Measurements from ENCODE around the gene MCOLN1.

DNA sequence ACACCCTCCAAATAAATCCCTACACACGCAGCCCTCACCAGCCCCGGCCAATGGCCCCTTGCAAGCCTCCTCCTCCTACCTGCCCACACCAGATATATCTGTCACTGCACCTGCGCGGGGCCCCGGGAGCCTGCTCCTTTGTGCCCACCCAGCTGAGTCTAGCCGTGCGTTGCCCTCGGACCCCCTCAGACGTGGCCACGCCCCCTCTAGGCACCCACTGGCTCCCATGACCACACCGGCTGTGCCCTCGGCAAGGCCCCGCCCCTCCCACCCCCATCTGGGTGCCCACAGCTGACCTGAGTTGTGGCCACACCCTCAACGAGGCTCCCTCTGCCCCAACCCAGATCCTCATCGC is 6.8 kb downstream of the MCOLN1 start:
- TF ChIP-seq, protein P1, sequence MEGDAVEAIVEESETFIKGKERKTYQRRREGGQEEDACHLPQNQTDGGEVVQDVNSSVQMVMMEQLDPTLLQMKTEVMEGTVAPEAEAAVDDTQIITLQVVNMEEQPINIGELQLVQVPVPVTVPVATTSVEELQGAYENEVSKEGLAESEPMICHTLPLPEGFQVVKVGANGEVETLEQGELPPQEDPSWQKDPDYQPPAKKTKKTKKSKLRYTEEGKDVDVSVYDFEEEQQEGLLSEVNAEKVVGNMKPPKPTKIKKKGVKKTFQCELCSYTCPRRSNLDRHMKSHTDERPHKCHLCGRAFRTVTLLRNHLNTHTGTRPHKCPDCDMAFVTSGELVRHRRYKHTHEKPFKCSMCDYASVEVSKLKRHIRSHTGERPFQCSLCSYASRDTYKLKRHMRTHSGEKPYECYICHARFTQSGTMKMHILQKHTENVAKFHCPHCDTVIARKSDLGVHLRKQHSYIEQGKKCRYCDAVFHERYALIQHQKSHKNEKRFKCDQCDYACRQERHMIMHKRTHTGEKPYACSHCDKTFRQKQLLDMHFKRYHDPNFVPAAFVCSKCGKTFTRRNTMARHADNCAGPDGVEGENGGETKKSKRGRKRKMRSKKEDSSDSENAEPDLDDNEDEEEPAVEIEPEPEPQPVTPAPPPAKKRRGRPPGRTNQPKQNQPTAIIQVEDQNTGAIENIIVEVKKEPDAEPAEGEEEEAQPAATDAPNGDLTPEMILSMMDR (conservative IDR thresholded peaks at IDR 0.05; ENCODE audit: low read depth, low read length): no peak
- no peak for TF ChIP-seq EZH2 (IDR thresholded peaks at IDR 0.05; ENCODE audit: borderline replicate concordance, low read depth, low read length, poor library complexity, severe bottlenecking)

Measured in A673 (cell line).